AG04450 (cell line): ENCODE results near the gene NTNG1. TPM values are rescaled to one million over a fixed set of nuclear protein-coding genes. Genes with fewer than 3 reads are reported as not detected.

Experiments used
- CTCF ChIA-PET: fragments of 300-600, 350-600 bp; formaldehyde crosslinking; extraction: SDS; loops from one replicate; lab custom pipeline; 2022; ENCODE audit warnings: antibody characterized with exemption, inconsistent platforms; lab: Charles Lee
- POLR2A ChIA-PET: fragments of 350-600 bp; formaldehyde crosslinking; extraction: SDS; loops from one replicate; lab custom pipeline; 2021; ENCODE audit warnings: antibody characterized with exemption, inconsistent platforms; lab: Yijun Ruan, JAX
- DNase-seq: peaks from one replicate; pipeline ENCODE4 v3.0.0-alpha.2; 2011; ENCODE audit warnings: low read depth, low spot score
- H3K27ac ChIP-seq: one replicate; pipeline ENCODE4 v1.5.1; 2012; ENCODE audit warnings: low read depth, low read length, control low read depth
- H3K27me3 ChIP-seq: one replicate; pipeline ENCODE4 v1.6.0; 2012; ENCODE audit warnings: low read length; ENCODE audit not compliant: control insufficient read depth, insufficient read depth
- H3K4me3 ChIP-seq: 2 replicates; pipeline ENCODE4 v1.5.1; 2011; ENCODE audit warnings: mild to moderate bottlenecking, low read depth, low read length, control low read depth
- H3K9me3 ChIP-seq: 2 replicates; pipeline ENCODE4 v1.5.1; 2012; ENCODE audit warnings: low read length; ENCODE audit not compliant: control insufficient read depth, insufficient read depth
- polyA plus RNA-seq: library from polyadenylated mRNA; depleted of rRNA; stranded (reverse); fragments of >200 nt; gene quantifications from 2 replicates; pipeline ENCODE4 v1.2.3, GENCODE V29; 2011
- TF ChIP-seq, protein P1 (sequence below): IDR thresholded peaks from 2 replicates; pipeline ENCODE4 v1.5.1; 2011; ENCODE audit warnings: low read depth, low read length, control low read depth, inconsistent platforms

The NTNG1 gene
- polyA plus RNA-seq, 1 experiment = 0.32 TPM

DNA sequence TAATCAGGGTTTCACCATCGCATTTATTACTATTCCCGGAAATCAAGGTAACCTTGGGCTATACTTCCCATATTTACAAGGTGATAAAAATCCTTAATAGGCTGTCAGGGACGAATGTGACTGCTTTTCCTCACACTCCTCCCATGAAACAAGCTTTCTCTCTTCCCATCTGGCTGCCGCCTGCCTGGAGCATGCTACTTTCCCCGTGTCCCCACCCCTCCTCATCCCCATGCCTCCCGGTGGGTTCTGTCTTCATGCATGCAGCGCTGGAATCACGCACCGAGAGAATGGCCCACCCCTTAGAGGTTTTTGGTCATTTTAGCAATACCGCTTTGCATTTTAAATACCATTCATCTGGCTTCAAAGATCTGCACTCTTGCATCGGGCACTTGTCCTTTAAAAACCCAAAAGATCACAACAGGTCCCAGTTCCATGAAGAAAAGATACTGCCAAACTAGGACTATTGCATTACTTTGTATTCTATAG, 339.1 kb downstream of the NTNG1 start:
- no peak for DNase-seq
- TF ChIP-seq, protein P1, sequence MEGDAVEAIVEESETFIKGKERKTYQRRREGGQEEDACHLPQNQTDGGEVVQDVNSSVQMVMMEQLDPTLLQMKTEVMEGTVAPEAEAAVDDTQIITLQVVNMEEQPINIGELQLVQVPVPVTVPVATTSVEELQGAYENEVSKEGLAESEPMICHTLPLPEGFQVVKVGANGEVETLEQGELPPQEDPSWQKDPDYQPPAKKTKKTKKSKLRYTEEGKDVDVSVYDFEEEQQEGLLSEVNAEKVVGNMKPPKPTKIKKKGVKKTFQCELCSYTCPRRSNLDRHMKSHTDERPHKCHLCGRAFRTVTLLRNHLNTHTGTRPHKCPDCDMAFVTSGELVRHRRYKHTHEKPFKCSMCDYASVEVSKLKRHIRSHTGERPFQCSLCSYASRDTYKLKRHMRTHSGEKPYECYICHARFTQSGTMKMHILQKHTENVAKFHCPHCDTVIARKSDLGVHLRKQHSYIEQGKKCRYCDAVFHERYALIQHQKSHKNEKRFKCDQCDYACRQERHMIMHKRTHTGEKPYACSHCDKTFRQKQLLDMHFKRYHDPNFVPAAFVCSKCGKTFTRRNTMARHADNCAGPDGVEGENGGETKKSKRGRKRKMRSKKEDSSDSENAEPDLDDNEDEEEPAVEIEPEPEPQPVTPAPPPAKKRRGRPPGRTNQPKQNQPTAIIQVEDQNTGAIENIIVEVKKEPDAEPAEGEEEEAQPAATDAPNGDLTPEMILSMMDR = no peak
- CTCF ChIA-PET = no interaction called here

DNA sequence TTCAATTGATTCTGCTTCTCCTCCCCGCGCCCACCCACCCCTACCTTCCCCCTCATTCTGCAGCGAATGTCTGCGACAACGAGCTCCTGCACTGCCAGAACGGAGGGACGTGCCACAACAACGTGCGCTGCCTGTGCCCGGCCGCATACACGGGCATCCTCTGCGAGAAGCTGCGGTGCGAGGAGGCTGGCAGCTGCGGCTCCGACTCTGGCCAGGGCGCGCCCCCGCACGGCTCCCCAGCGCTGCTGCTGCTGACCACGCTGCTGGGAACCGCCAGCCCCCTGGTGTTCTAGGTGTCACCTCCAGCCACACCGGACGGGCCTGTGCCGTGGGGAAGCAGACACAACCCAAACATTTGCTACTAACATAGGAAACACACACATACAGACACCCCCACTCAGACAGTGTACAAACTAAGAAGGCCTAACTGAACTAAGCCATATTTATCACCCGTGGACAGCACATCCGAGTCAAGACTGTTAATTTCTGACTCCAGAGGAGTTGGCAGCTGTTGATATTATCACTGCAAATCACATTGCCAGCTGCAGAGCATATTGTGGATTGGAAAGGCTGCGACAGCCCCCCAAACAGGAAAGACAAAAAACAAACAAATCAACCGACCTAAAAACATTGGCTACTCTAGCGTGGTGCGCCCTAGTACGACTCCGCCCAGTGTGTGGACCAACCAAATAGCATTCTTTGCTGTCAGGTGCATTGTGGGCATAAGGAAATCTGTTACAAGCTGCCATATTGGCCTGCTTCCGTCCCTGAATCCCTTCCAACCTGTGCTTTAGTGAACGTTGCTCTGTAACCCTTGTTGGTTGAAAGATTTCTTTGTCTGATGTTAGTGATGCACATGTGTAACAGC, 339.9 kb downstream of the NTNG1 start:
- Histone ChIP-seq H3K27me3 (no peaks in the 10 kb centered on the region), H3K4me3 (no peak overlapping the region), H3K9me3 (no peaks in the 10 kb centered on the region), H3K27ac (no peak overlapping the region)
- DNase-seq = no peak
- ChIA-PET CTCF (interaction anchor here (0.6 kb wide), 1 partner anchor 47 kb away, joined by 3 read pairs; no protein-coding TSS in a partner anchor), POLR2A (no interaction called here)
- TF ChIP-seq, protein P1 = no peak

More for the DNA sequence above, 339.1 kb downstream of the NTNG1 start:
- Histone ChIP-seq H3K27me3 (no peaks in the 10 kb centered on the region), H3K4me3 (no peak overlapping the region), H3K27ac (no peak overlapping the region), H3K9me3 (no peaks in the 10 kb centered on the region)
- POLR2A ChIA-PET = no interaction called here

DNA sequence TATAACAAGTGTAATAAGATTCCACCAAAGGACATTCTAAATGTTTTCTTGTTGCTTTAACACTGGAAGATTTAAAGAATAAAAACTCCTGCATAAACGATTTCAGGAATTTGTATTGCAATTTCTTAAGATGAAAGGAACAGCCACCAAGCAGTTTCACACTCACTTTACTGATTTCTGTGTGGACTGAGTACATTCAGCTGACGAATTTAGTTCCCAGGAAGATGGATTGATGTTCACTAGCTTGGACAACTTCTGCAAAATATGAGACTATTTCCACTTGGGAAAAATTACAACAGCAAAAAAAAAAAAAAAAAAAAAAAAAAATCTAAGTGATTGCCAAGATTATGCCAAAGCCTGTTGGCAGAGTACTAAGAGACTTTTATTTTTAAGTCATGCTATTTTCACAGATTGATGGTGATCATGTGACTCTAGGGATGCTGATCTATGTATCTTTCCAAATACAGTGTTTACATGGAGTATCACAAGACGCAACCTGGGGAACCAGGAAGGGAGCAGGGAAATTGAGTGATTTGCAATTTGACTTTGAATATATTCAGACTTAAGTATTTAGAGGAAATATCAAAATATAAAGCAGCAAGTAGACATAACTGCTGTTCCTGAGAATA, 341.0 kb downstream of the NTNG1 start:
- no peak for DNase-seq
- no peaks in the 10 kb centered on the region for H3K27me3 ChIP-seq
- CTCF ChIA-PET = interaction anchor here (0.6 kb wide), 1 partner anchor 268 kb away, joined by 4 read pairs; no protein-coding TSS in a partner anchor
- H3K4me3 ChIP-seq = no peak overlapping the region
- TF ChIP-seq, protein P1 = no peak
- POLR2A ChIA-PET = no interaction called here
- H3K27ac ChIP-seq = no peak overlapping the region
- no peaks in the 10 kb centered on the region for H3K9me3 ChIP-seq

DNA sequence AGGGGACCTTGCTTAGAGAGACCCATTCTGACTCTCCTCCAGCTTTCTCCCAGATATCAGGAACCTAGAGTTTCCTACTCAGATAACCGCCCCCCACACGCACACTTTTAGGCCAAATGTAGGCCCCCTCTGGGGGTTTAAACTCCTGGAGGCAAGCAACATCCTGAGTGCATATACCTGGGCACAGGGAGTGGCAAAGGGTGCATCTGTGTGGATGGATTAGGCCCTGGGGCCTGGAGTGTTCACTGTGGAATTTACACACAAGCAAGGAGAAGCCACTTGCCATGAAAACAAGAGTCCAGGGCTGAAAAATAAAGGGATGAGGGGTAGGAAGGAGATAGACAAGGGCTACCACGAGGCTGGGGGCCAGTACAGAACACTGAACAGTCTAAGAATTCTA, 343.1 kb downstream of the NTNG1 start:
- TF ChIP-seq, protein P1 = no peak
- no peak for DNase-seq
- H3K27ac ChIP-seq = no peak overlapping the region
- no peaks in the 10 kb centered on the region for H3K9me3 ChIP-seq
- H3K4me3 ChIP-seq = no peak overlapping the region
- CTCF ChIA-PET = no interaction called here
- no peaks in the 10 kb centered on the region for H3K27me3 ChIP-seq
- POLR2A ChIA-PET = no interaction called here

DNA sequence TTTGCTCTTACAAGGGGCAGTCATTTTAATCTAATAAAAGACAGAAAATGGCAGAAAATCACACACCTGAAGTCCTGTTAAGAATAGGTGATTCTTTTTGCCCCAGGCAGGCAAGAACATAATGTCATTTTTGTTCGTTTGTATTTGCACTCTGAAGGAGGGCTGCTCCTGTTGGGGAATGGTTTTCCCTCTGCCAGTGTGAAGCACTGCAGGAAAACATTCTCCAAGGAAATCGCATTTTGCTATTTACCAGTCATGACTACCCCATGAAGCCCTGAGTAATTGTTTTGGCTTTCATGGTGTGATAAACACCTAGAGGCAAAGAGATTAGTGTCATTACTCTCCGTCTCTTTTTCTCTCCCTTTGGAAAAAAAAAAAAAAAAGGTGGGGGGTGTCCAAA, 345.5 kb downstream of the NTNG1 start:
- no peak overlapping the region for H3K4me3 ChIP-seq
- H3K27me3 ChIP-seq = no peaks in the 10 kb centered on the region
- H3K9me3 ChIP-seq = no peaks in the 10 kb centered on the region
- ChIA-PET CTCF (no interaction called here), POLR2A (no interaction called here)
- TF ChIP-seq, protein P1 = no peak
- DNase-seq = no peak
- H3K27ac ChIP-seq = no peak overlapping the region
